Pons (tissue), 1 donor: ENCODE data around the gene TRPM2.

Source experiments
- DNase-seq: peaks from one replicate; pipeline ENCODE4 v3.0.0-alpha.2; 2016; ENCODE audit warnings: low spot score

TRPM2 gene

DNA sequence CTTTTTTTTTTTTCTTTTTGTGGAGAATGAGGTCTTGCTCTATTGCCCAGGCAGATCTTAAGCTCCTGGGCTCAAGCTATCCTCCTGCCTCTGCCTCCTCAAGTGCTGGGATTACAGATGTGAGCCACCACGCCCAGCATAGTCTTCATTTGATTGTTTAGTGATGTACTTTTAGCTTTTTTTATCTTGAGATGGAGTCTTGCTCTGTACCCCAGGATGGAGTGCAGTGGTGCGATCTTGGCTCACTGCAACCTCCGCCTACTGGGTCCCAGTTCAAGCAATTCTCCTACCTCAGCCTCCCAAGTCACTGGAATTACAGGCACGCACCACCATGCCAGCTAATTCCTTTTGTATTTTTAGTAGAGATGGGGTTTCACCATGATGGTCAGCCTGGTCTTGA, 77.9 kb downstream of the TRPM2 start:
- DNase-seq = no peak

DNA sequence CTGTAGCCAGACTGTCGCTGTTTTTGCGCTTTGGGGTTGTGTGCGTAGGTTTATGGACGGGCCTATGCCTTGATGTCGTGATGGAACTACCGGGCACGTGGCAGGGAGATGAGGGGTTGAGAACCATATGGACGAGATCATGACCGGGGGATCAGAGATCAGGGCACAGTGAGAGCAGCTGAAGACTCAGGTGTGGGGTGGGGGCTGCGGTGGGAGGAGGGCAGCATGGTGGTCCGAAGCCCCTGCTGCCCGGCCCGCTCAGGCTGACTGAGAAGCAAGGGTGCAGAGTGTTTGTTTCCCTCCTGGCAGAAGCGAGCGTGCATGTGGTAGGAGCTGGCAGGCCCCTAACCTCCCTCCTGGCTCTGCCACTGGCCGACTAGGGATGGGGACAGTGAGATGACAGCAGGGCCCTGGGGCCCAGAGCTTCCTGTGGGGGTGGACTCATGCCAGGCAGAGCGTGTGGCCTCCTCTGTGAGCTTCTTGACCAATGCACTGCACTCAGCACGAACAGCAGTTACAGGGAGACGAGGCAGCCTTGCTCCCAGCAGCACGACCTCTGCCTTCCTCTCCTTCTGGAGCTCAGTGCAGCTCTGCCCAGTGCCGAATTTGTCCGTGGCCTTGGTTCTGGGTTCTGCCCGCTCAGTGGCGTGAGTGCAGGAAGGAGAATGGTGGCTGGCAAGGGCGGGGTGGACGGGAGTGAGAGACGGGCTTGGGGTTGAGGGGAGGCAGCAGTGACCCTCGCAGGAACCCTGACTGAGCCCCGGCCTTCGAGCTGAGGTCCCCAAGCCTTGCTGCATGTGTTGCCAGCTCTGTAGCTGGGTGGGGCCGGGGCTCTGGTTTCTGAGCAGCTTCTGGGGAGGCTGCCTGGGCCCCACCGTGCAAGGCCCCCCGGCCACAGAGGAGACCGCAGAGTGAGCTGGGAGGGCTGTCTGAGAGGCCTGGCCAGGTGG, 79.7 kb downstream of the TRPM2 start:
- no peak for DNase-seq

DNA sequence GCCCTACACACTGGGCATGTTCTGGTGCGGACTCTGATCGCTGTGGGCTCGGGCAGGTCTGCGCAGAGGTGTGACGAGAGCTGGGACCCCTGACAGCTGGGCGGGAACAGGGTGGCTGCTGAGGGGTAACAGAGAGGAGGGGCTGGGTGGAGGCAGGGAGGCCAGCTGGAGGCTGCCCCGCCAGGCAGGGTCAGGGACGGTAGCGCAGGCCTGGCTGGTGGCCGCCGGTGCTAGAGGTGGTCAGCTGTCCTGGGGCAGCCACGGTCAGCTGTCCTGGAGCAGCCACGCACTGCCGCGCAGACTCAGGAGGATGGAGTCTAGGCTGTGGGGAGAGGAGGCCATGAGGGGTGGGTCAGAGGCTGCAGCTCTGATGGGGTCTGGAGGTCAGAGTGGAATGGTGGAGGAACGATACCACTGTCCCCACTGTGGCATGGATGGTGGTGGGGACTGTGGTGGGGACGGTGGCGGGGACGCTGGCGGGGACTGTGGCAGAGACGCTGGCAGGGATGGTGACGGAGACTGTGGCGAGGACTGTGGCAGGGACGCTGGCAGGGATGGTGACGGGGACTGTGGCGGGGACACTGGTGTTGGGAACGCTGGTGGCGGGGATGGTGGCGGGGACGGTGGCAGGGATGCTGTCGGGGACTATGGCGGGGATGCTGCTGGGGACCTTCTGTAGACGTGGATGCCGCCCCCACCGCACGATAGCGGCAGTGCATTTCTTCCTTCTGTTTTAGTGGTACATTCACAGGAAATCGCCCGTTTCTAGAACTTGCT, 80.6 kb downstream of the TRPM2 start:
- DNase-seq = no peak

DNA sequence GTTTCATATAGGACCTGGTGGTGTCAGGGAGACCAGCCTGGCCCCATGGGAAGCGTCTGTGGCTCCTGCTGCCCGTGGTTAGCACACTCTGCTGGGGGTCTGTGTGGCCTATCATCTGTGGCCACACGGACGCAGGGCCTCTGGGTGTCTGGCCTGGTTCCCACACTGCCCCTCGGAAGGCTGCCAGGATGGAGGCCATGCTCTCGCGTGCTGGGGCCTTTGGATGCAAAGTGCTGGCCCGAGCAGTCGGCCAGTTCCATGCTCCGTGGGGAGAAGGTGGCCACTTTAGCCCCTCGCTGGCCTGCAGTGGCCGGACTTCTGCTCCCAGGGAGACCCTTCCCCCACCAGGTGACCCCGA, 81.1 kb downstream of the TRPM2 start:
- DNase-seq = no peak

DNA sequence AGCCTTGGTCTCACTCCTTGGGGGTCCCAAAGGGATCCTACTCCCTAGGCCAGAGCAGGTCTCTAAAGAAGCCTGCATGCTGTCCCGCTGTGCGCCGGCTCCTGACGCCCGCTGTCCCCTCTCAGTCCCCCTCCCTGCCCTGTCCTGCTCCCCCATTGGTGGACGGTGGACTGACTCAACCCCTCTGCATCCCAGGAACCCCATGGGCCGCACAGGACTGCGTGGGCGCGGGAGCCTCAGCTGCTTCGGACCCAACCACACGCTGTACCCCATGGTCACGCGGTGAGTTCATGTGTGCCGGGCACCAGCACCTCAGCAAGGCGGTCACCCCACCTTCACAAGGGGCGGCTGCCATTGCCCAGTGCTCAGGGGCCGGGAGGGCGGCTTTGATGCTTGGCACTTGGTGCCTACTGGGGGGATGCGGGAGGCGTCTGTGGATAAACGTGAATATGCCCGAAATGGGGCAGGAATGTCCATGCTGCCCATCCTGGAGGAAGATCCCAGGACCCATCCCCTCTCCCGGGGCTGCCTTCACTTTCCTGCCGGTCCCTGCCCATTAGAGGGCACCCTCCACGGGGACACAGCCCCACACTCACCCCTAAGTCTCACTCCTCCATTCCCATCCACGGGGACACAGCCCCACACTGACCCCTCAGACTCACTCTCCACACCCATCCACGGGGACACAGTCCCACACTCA, 81.7 kb downstream of the TRPM2 start:
- DNase-seq = no peak

DNA sequence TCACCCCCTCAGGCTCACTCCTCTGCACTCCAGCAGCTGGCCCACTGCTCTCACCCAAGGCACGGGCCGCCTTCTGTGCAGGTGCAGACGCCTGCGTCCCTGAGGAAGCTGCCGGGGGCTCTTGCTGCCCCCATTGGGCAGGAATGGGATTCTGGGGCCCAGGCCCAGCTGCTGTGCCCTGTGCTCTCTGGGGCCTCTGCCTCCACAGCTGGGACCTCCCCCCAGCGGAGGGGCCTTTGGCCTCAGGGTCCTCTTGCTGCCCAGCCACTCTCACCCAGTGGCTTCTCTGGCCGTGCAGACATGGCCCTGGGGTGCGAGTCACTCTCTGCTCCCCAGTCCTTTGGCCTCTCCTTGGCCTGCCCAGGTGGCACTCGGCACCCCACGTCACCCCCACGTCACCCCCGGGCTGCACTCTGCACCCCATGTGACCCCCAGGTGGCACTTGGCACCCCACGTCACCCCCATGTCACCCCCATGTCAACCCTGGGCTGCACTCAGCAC, 82.7 kb downstream of the TRPM2 start:
- no peak for DNase-seq

DNA sequence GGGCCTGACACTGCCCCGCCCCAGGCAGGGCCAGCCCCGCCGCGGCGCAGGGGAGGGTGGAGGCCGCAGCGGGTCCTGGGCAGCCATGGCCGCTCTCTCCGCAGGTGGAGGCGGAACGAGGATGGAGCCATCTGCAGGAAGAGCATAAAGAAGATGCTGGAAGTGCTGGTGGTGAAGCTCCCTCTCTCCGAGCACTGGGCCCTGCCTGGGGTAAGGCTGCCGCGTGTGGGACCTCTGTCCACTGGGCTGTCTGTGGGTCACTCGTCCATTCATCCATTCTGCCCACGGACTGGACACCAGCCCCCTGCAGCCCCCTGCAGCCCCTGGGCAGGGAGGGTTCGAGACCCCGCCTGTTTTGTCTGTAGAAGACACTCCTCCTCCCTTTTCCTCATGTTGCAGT, 83.5 kb downstream of the TRPM2 start:
- no peak for DNase-seq

DNA sequence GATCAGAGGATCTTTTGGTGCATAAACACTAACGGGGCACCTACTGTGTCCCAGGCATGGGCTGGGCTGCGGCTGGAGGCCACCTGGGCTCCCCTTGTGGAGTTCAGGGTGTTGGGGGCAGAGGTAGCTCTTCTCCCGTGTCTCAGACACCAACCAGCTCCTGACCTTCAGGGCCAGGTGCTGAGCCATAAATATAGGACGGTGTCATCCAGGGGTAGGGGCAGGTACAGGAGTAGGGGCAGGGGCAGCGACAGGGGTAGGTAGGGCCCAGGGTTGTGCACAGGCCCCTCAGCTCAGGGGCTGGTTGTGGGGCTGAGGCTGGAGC, 83.9 kb downstream of the TRPM2 start:
- DNase-seq = no peak

DNA sequence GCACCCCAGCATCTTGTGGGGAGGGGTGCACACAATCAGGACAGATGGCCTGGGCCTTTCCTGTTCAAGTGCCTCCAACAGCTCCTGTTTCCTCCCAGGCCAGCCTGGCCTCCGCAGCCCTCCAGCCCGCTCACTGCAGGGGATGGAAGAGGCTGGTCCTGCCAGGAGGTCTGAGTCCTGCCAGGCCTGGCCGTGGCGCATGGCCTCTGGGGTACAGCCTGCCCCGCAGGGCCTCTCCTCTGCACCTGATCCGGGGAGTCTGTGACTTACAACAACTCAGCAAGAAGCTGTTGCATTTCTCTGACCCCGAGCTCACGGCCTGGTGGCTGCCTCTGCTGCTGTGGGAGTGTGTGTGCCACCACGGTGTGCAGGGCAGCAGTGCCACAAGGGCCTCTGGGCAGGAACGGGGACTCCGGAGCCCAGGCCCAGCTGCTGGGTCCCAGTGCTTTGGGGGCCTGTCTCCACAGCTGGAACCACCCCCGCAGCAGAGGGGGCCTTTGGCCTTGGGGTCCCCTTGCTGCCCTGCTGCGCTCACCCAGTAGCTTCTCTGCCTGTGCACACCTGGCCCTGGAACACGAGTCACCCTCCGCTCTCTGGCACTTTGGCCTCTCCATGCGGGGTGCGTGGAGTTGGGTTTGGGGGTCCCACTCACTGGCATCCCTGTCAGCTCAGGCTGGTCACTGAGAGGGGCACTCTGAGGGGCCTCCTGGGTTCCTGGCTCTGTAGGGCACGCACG, 84.4 kb downstream of the TRPM2 start:
- no peak for DNase-seq

DNA sequence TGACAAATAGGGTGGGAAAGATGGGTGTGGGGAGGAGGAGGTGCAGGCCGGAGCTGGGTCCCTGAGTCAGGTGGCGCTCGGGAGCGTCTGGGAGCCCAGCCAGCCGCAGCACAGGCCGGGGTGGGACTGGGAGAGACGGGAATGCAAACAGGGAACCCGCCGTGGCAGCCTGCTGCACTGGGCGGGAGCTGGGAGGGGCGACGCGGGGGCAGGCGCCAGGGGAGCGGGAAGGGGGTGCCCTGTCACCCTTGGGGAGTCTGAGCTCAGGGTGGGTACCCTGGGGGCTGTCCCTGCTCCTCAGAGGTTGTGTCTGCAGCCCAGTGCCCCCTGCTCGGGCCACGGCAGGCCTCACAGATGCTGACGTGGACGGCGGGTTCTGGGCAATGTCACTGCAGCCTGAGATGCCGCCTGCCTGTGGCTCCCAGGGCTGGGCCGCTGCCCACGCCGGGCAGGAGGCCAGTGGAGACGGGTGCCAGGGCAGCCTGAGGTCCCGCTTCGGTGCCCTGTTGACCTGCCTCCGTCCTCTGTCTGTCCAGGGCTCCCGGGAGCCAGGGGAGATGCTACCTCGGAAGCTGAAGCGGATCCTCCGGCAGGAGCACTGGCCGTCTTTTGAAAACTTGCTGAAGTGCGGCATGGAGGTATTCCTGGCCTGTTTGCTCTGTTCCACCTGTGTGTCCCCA, 85.2 kb downstream of the TRPM2 start:
- DNase-seq = no peak

DNA sequence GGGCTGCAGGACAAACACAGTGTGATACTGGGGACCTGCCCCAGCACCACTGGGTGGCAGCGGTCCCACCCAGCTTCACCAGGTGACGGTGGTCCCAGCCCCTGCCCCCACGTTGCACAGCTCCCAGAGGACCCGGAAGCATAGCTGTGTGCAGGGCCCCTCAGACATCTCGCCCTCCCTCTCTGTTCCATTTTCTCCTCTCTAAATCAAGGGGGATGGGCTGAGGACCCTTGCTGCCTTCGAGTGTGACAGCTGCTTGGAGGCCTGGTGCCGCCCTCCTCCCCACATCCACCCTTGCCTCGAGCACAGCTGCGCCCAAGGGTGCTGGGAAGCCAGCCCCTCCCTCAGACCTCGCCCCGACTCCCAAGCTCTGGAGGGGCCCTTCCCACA, 85.8 kb downstream of the TRPM2 start:
- no peak for DNase-seq

DNA sequence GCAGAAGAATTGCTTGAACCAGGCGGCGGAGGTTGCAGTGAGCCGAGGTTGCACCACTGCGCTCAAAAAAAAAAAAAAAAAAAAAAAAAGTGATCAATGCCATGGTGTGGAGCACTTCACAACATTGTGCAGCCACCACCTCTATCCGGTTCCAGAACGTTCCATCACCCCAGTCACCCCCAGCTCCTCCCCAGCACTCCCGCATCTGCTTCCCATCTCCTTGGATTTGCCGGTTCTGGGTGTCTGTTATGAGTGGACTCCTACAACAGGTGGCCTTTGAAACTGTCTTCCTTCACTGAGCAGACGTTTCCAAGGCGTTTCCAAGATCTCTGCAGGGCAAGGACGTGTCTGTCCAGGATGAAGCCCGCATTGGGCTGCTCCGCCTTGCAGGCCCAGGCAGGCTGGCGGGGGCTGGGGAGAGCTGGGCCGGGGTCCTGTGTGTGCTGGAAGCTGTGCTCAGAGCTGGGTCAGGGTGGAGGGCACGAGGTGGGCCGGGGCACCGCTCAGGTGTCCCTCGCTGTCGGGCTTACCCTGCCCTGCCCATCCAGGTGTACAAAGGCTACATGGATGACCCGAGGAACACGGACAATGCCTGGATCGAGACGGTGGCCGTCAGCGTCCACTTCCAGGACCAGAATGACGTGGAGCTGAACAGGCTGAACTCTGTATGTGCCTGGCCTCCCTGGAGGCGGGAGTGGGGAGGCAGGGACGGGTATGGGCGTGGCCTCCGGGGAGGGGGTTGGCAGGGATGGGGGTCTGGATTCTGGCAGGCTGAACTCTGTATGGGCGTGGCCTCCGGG, 87.0 kb downstream of the TRPM2 start:
- no peak for DNase-seq

DNA sequence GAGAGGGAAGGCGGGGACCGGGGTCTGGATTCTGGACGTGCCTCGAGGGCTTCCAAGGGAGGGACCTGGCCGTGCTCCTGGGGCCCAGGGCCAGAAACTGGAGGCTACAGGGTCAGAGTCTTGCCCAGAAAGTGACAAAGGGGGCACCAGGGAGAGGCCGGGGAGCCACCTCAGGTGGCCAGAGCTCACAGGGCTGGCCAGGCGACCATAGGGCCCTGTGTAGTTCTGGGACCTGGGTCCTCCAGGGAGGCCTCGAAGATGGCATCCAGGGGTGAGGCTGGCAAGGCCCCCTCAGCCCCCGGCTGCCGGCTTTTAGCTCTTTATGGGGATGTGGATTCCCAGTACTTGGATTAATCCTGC, 87.6 kb downstream of the TRPM2 start:
- no peak for DNase-seq

DNA sequence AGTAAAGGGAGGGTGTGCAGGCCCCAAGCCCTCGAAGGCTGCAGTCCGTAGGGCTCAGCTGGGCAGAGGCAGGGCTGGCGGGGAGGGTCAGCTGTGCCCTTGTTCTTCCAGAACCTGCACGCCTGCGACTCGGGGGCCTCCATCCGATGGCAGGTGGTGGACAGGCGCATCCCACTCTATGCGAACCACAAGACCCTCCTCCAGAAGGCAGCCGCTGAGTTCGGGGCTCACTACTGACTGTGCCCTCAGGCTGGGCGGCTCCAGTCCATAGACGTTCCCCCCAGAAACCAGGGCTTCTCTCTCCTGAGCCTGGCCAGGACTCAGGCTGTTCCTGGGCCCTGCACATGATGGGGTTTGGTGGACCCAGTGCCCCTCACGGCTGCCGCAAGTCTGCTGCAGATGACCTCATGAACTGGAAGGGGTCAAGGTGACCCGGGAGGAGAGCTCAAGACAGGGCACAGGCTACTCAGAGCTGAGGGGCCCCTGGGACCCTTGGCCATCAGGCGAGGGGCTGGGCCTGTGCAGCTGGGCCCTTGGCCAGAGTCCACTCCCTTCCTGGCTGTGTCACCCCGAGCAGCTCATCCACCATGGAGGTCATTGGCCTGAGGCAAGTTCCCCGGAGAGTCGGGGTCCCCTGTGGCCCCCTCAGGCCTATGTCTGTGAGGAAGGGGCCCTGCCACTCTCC, 88.3 kb downstream of the TRPM2 start:
- DNase-seq = no peak

DNA sequence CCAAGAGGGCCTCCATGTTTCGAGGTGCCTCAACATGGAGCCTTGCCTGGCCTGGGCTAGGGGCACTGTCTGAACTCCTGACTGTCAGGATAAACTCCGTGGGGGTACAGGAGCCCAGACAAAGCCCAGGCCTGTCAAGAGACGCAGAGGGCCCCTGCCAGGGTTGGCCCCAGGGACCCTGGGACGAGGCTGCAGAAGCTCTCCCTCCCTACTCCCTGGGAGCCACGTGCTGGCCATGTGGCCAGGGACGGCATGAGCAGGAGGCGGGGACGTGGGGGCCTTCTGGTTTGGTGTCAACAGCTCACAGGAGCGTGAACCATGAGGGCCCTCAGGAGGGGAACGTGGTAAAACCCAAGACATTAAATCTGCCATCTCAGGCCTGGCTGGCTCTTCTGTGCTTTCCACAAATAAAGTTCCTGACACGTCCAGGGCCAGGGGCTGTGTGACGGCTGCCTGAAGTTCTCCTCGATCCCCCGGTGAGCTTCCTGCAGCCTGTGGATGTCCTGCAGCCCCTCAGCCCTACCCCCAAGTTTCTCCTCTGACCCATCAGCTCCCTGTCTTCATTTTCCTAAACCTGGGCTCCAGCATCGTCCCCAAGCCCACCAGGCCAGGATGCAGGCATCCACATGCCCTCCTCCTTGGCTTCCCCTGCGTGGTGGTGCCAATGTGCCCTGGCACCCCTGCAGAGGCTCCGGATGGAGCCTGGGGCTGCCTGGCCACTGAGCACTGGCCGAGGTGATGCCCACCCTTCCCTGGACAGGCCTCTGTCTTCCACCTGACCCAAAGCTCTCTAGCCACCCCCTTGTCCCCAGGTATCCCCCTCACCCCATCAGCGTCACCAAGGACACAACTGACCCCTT, 89.1 kb downstream of the TRPM2 start:
- DNase-seq = no peak

DNA sequence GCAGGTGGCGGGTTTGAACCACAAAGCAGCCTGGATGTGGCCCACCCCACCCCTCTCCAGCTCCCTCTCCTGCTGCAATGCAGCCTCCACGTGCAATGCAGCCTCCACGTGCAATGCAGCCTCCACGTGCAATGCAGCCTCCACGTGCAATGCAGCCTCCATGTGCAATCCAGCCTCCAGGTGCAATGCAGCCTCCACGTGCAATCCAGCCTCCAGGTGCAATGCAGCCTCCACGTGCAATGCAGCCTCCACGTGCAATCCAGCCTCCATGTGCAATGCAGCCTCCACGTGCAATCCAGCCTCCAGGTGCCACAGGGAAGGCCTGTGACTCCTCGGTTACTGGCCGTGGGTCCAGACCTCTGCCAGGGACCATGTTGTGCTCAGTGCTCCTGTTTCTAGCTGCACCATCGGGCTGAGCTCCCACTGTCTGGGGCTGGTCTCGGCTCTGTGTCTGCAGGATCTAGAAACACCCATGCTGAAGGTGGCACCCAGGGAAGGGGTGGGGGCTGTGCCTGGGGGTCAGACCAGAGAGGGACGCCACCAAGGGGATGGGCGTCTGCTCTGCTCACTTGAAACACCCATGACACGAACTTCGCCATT, 90.0 kb downstream of the TRPM2 start:
- DNase-seq = no peak

DNA sequence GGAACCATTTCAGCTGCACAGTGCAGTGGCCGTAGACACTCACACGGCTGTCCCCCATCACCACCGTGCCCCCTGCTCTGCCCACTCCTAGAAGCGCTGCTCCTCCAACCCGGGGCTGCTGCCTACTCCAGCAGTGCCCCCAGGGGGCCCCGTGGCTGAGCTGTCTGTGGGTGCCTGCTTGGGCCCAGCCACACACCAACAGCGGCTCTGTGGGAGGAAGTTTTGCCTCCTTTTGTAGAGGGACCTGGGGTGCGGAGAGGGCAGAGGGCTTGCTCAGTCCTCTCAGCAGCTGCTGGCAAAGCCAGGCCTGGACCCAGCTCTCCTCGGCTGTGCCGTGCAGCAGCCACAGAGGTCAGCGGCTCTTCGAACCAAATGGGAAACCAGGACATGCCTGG, 90.5 kb downstream of the TRPM2 start:
- no peak for DNase-seq

DNA sequence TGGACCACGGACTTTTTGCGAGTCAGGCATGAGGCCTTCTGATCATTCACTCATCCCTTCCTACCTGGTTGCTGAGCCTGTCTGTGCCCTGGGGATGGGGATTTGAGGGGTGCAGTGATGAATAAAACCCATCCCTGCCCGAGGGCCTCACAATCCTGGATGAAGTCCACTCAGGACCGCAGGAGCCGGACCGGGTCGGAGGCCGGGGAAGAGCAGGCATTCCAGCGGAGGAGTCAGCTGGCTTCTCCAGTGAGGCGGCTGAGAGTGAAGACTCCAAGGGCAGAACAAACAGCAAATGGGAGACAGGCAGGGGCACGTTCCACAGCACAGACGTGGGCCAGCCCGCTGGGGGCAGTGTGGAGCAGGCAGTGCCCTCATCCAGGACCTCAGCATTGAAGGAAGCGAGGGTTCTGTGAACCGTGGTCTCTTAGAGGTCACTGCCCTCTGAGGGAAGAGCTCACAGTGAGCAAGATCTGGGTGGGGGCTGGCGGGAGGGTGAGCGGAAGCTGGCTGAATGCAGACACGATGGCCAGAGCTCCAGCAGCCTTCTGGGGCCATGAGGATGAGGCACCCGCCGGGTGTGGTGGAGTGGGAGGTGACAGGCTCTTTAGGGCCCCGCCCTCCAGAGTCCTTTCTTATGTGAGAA, 91.0 kb downstream of the TRPM2 start:
- no peak for DNase-seq
